GM21390 (cell line): ENCODE data around the gene LHX4.

Source experiments
- ATAC-seq: cut with Tn5 transposase; IDR thresholded peaks from one replicate; pipeline ENCODE4 v1.9.1; 2021; ENCODE audit not compliant: unreplicated experiment

The LHX4 gene

DNA sequence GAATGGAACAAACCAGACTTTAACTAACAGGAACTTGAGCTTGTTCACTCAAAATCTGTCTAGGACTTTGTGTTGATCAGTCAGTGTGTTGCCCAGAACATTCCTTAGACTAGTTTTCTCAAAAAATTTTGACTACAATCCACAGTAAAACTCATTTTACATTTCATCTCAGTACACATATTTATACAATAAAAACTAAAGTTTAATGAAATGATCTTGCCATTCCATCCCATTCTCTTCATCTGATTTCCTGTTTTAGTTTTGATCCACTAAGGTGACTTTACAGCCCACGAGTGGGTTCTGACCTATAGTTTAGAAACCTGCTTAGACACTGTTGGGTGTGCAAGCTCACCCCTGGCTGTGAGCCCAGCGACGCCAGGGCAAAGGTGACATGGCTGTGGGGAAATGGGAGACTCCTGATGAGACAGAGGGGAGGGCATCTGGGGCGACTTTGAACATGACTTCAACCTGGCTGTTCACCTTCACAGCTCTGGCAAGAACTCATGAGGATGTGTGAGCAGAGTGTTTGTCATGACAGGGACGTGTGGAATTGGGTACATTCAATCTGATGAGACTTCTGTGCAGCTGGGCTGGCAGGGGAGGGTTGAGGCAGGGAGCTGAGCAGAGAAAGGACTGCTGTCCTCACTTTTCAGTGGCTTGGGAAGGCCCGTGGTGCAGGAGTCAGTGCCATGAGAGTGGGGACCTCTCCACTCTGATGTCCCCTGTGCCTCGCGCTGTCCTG, 40.6 kb downstream of the LHX4 start:
- ATAC-seq: no peak

DNA sequence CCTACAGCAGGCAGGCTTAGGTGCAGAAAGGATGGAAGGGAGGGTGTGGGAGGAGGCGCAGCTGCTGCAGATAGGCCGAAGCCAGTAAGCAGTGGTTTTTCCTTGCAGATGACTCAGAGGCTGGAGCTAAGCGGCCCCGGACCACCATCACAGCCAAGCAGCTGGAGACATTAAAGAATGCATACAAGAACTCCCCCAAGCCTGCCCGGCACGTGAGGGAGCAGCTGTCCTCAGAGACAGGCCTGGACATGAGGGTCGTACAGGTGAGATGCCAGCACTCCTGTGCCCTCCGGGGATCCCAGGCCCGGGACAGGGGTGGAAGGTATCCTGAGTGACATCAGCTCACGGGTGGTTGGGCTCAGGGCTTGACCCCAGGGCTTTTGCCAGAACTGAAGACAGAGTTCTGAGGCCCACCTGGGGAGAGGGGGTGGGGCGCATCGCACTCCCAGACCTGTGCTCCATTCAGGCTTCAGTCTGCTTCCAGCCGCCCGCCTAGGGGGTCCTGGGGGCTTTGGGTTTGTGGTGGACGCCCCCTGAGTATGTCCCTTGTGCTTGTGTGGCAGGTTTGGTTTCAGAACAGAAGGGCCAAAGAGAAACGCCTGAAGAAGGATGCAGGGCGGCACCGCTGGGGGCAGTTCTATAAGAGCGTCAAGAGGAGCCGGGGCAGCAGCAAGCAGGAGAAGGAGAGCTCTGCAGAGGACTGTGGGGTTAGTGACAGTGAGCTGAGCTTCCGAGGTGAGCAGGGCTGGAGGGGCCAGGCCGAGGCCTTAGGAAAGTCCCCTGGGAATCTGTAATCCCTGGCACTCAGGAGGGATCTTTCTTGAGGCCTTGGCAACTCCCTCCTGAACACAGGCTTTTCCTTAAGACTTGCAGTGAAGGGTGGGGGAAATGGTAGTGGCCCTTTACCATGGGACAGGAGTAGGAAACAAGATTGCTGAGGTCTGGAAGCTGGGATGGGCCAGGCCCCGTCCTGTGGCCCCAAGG, 41.5 kb downstream of the LHX4 start:
- ATAC-seq: no peak

DNA sequence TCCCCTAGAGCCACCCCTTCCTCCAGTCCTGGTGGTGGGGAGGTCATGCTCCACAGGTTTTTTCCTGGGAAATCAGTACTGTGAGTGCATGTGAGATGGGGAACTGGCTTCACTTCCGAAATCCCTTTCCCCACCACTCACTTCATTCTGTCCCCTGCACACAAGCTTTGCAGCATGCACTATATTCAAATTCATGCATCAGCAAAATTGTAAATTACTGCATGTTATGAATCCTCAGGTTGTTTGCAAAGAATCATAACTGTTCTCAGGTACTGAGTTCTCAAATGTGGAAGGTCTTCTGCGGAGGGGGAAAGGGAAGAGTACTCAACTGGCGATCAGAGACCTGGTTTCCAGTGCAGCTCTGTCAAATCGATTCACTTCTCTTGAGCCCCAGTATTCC, 42.3 kb downstream of the LHX4 start:
- no peak for ATAC-seq

GRCh38 chr1:180273066-180273465, 43.0 kb downstream of the LHX4 start:
- ATAC-seq: no peak

DNA sequence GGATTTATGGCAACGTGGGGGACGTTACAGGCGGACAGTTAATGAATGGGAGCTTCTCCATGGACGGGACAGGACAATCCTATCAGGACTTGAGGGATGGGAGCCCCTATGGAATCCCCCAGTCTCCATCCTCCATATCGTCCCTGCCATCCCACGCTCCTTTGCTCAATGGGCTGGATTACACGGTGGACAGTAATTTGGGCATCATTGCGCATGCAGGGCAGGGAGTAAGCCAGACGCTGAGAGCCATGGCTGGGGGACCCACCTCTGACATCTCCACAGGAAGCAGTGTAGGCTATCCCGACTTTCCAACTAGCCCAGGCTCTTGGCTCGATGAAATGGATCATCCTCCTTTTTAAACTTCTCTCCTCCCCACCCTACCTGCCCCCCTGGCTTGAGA, 44.2 kb downstream of the LHX4 start:
- ATAC-seq: no peak

DNA sequence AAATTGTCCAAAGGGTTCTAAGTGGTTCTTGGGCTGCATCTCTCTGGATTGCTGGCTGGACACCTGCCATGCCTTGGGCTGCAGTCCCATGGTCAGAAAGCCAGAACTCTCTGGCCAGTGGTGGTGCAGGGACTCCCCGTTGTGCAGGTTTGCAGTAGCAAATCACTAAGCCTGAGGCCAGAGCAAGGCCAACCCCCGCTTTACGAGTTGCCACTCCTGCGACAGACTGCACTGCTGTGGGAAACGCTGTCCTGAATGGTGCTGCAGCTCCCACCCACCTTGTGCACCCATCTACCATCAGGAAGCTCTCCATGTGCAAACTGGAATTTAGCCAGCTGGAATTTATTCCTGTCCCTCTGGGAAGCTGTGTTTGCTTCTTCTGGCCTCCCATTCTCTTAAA, 45.7 kb downstream of the LHX4 start:
- no peak for ATAC-seq

DNA sequence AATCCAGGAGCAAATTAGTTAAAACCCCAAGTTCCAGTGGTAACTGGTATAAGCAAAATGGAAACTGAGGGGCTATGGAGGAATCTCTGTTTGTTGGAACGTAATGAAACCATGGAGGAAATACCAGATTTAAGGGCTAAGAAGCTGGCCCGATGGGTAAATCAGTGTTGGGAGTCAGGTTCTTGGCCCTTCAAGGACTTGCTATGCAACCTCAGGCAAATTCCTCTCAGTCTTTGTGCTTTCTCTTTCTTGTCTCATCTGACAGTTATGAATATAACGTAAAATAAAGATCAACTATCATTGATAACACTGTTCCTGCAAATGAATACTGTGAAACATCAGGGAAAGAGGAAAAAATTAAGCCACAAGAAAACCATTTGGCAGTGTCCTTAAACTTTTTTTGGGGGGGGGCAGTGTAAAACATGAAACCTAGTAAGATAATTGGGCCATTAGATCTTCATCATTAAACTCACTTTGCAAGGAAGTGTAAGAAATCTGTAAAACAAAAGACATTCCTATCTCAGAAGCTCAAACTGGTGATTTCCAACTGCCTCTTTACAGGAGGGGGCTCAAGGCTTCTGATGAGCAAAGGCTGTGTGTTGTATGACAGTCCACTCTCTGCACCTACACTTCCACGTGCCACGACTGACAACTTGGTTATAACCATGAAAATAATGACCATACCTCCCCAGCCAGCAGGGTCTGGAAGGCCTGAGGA, 47.6 kb downstream of the LHX4 start:
- ATAC-seq: no peak

- no peak for ATAC-seq
Observed at GRCh38 chr1:180278194-180278515, 48.1 kb downstream of the LHX4 start.

- no peak for ATAC-seq
Observed at GRCh38 chr1:180278596-180279395, 48.7 kb downstream of the LHX4 start.

DNA sequence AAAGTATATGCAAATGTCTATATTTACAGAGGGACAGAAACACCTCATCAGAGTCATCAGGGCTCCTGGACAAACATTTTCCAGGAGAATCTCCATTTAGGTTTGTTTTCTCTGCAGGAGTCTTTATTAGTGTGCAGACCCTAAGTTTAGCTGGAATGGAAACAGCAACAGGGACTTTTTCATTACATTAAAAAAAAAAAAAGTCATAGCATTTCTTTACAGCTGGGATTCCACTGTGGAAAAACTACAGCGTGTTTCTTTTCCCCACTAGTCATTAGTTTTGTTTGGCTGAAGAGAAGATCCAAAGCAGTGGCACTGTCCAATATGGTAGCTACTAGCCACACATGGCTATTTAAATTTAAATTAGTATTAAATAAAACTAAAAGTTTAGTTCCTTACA, 49.6 kb downstream of the LHX4 start:
- no peak for ATAC-seq

- ATAC-seq: no peak
Observed at GRCh38 chr1:180280617-180281016, 50.6 kb downstream of the LHX4 start.

DNA sequence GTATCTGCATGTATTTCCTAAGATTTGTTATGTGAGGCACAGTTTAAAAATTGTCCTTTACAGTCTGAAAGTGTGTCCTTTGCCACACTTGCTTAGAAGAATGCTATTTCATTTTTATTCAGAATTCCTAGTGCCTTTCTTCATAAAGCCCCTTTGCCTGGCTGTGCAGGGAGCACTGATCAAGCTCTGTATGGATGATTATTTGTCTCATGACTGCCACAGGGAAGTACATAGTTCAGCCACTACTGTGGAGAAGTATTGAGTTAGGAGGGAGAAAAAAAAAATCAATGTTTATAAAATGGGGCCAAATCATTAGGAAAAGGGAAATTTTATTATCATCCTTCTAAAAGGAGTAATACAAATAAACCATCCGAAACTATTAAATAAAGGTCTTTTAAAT, 51.4 kb downstream of the LHX4 start:
- ATAC-seq: no peak

DNA sequence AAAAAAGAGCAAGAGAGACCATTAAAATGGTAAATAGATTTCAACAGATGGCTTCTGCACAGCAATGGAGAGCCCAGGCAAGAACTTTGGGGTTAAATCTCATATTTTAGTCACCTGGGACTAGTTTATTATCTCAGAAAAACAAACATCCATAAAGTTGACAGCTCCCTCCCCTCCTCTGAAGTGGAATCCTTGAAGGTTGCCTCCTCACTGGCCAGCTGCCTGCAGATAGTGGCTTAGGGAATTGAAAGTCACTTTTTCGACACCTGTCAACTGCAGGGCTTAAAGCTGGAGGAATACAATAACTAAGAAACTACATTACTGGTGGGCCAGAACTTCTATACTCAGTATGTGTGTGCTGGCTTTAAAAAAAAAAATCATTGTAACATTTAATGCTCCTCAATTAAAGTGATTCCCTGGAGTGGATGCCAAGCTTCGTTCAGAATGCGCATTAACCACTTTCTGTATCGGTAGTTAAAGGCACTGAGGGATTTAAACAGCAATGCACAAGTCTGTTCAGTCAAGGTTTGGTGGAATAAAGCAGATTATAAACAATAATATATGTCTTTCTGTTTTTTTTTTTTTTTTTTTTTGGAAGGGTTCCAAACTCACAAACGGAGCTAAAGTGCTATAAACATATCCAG, 52.5 kb downstream of the LHX4 start:
- no peak for ATAC-seq

DNA sequence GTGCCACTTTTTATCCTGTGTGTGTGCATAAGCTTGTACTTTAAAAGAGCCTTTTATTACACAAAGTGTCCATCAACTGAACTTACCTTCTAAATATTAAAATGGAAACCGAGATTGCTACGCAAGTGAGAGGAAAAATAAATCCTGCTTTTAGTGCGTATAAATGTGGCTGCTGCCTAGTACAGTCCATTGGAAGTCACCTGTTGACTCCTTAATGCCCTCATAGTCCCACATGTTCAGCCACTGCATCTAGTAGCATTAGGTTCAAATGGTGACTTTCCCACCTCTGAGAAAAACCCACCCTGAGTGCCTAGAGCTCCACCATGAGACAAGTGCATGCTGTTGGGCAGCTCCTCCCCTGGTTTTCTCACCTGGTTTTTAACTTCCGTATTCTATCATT, 53.0 kb downstream of the LHX4 start:
- ATAC-seq: no peak

- ATAC-seq: no peak
Observed at GRCh38 chr1:180286417-180286816, 56.4 kb downstream of the LHX4 start.

DNA sequence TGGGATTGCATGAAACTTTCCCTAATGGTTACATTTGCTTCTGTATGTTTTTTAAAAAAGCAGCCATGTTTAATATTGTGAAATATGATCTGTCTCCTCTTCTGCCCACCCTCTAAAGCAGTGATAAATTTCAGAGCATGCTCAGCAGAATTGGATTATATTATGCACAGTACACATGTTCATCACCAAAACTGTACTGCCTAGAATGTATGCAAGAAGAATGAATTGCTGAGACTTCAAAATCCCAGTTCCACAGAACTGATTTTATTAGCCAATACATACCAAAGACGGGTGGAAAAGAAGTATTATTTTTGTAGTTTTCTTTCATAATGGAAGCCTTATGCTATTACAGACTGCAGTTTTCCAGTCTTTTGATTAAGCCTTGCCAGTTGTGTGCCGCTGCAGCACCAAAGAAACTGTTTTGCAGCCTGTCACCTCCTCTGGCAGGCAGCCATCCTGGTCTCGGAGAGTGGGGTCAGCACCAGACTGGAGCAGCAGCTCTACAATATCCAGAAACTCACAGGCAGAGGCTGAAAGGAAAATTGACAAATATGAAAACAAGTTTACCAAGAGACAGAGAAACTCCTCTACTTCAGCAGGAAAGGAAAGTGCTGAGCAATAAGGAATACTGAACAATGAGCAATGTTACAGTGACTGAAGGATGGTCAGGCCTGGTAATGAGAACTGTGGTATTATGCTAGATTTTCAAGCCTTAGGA, 58.1 kb downstream of the LHX4 start:
- no peak for ATAC-seq

GRCh38 chr1:180288940-180289339, 58.9 kb downstream of the LHX4 start:
- ATAC-seq: no peak

GRCh38 chr1:180290265-180291001, 60.4 kb downstream of the LHX4 start:
- no peak for ATAC-seq

- ATAC-seq: no peak
Observed at GRCh38 chr1:180291004-180291403, 60.9 kb downstream of the LHX4 start.
